GM23338 (cell line): ENCODE measurements around the gene SPEF1. TPM values are rescaled to one million over a fixed set of nuclear protein-coding genes. Genes with fewer than 3 reads are reported as not detected.

ENCODE experiments used
- ATAC-seq: fragments of 200-7000 bp; cut with Tn5 transposase; 3 replicates; pipeline ENCODE4 v1.9.1; 2020
- DNase-seq: peaks from one replicate; pipeline ENCODE4 v3.0.0-alpha.2; 2015; ENCODE audit warnings: low spot score
- H2AFZ ChIP-seq: fragments of 200-600 bp; sonication (generic); 2 replicates; pipeline ENCODE4 v1.8.0; 2016; ENCODE audit warnings: antibody characterized with exemption, mild to moderate bottlenecking, moderate library complexity
- H3F3A ChIP-seq: fragments of 200-600 bp; sonication (generic); replicated peaks from 2 replicates; pipeline ENCODE4 v1.8.0; 2017; ENCODE audit warnings: antibody characterized with exemption, mixed run types, low read depth
- H3K27ac ChIP-seq: fragments of 200-600 bp; sonication (generic); 2 replicates; pipeline ENCODE4 v1.6.1; 2016; ENCODE audit warnings: low read depth
- H3K27me3 ChIP-seq: fragments of 200-600 bp; sonication (generic); 2 replicates; pipeline ENCODE4 v1.8.0; 2016; ENCODE audit warnings: mild to moderate bottlenecking, mixed run types, moderate library complexity; ENCODE audit not compliant: insufficient read depth
- H3K36me3 ChIP-seq: fragments of 200-600 bp; sonication (generic); 2 replicates; pipeline ENCODE4 v1.8.0; 2016; ENCODE audit warnings: mild to moderate bottlenecking; ENCODE audit not compliant: insufficient read depth
- H3K4me1 ChIP-seq: fragments of 200-600 bp; sonication (generic); 2 replicates; pipeline ENCODE4 v1.8.0; 2016; ENCODE audit warnings: mild to moderate bottlenecking, moderate library complexity; ENCODE audit not compliant: insufficient read depth
- H3K4me2 ChIP-seq: fragments of 200-600 bp; sonication (generic); 2 replicates; pipeline ENCODE4 v1.7.1; 2017; ENCODE audit warnings: mixed run types
- H3K4me3 ChIP-seq: fragments of 200-600 bp; sonication (generic); 2 replicates; pipeline ENCODE4 v1.6.1; 2016; ENCODE audit warnings: mixed run types
- H3K79me2 ChIP-seq: fragments of 200-600 bp; sonication (generic); replicated peaks from 2 replicates; pipeline ENCODE4 v1.8.0; 2017; ENCODE audit warnings: mild to moderate bottlenecking; ENCODE audit not compliant: insufficient read depth
- H3K9me2 ChIP-seq: fragments of 200-600 bp; sonication (generic); 2 replicates; pipeline ENCODE4 v1.8.0; 2017; ENCODE audit not compliant: insufficient read depth
- H4K20me1 ChIP-seq: fragments of 200-600 bp; sonication (generic); replicated peaks from 2 replicates; pipeline ENCODE4 v1.8.0; 2017; ENCODE audit warnings: mild to moderate bottlenecking; ENCODE audit not compliant: insufficient read depth
- H3K27ac Mint-ChIP-seq: 2 replicates; pipeline ENCODE4 v1.8.0; 2020; ENCODE audit warnings: inconsistent platforms, mild to moderate bottlenecking, moderate library complexity, mixed read lengths
- H3K27me3 Mint-ChIP-seq: 3 replicates; pipeline ENCODE4 v1.8.0; 2022; ENCODE audit warnings: low read depth, mild to moderate bottlenecking, moderate library complexity, mixed read lengths, inconsistent platforms; ENCODE audit not compliant: insufficient read depth, poor library complexity
- H3K36me3 Mint-ChIP-seq: 3 replicates; pipeline ENCODE4 v1.8.0; 2021; ENCODE audit warnings: low read depth, mild to moderate bottlenecking, inconsistent platforms, moderate library complexity, mixed read lengths
- H3K4me1 Mint-ChIP-seq: 3 replicates; pipeline ENCODE4 v1.8.0; 2020; ENCODE audit warnings: mild to moderate bottlenecking, inconsistent platforms, mixed read lengths
- H3K4me3 Mint-ChIP-seq: 3 replicates; pipeline ENCODE4 v1.8.0; 2021; ENCODE audit warnings: moderate library complexity, mild to moderate bottlenecking, inconsistent platforms, mixed read lengths
- H3K9me3 Mint-ChIP-seq: 3 replicates; pipeline ENCODE4 v1.8.0; 2020; ENCODE audit warnings: moderate library complexity, mild to moderate bottlenecking, inconsistent platforms, mixed read lengths
- CREB1 ChIP-seq: fragments of 250-450 bp; sonication (Bioruptor Pico); IDR thresholded peaks from 2 replicates; pipeline ENCODE4 v1.5.0; 2020; ENCODE audit warnings: low read depth, mild to moderate bottlenecking, moderate library complexity
- CTCF ChIP-seq, 2 experiments: fragments of 200-600 bp in 1 of 2; sonication (generic) in 1 of 2; conservative IDR thresholded peaks; 2 replicates each; pipeline versions ENCODE4 v1.5.1 to v1.6.1; 2016 to 2017; ENCODE audit warnings: antibody characterized with exemption in 2 of 2, low read depth in 2 of 2, mild to moderate bottlenecking in 2 of 2, moderate library complexity in 1 of 2
- ETS1 ChIP-seq: IDR thresholded peaks from 2 replicates; pipeline ENCODE4 v1.6.1; 2016; ENCODE audit warnings: antibody characterized with exemption
- EZH2 ChIP-seq: fragments of 200-600 bp; sonication (generic); IDR thresholded peaks from one replicate; pipeline ENCODE4 v1.8.0; 2017; ENCODE audit warnings: antibody characterized with exemption, mild to moderate bottlenecking, low read depth; ENCODE audit not compliant: unreplicated experiment
- EZH2phosphoT487 ChIP-seq: fragments of 200-600 bp; sonication (generic); IDR thresholded peaks from one replicate; pipeline ENCODE4 v1.8.1; 2018; ENCODE audit warnings: antibody characterized with exemption; ENCODE audit not compliant: unreplicated experiment
- JUNB ChIP-seq: IDR thresholded peaks from one replicate; pipeline ENCODE4 v1.6.1; 2016; ENCODE audit warnings: antibody characterized with exemption; ENCODE audit not compliant: unreplicated experiment
- NANOG ChIP-seq: IDR thresholded peaks from 2 replicates; pipeline ENCODE4 v1.6.1; 2016; ENCODE audit warnings: antibody characterized with exemption, borderline replicate concordance
- POLR2AphosphoS5 ChIP-seq: IDR thresholded peaks from 2 replicates; pipeline ENCODE4 v1.6.1; 2016; ENCODE audit warnings: antibody characterized with exemption, low read depth
- STAT1 ChIP-seq: IDR thresholded peaks from one replicate; pipeline ENCODE4 v1.6.1; 2016; ENCODE audit warnings: antibody characterized with exemption; ENCODE audit not compliant: unreplicated experiment
- ZNF114 ChIP-seq: fragments of 250-450 bp; sonication (Bioruptor Pico); IDR thresholded peaks from 2 replicates; pipeline ENCODE4 v1.5.0; 2020; ENCODE audit warnings: mild to moderate bottlenecking, moderate library complexity
- ZNF331 ChIP-seq: fragments of 250-450 bp; sonication (Bioruptor Pico); IDR thresholded peaks from 2 replicates; pipeline ENCODE4 v1.5.0; 2020; ENCODE audit warnings: low read depth, mild to moderate bottlenecking, moderate library complexity
- ZNF462 ChIP-seq: fragments of 250-450 bp; sonication (Bioruptor Pico); IDR thresholded peaks from 2 replicates; pipeline ENCODE4 v1.5.0; 2020; ENCODE audit warnings: mild to moderate bottlenecking, moderate library complexity
- polyA plus RNA-seq: library from polyadenylated mRNA; unstranded; fragments of >200 nt; fragmentation: Nextera tagmentation; extraction: Ambion mirVana; gene quantifications from 2 replicates; pipeline ENCODE4 v1.2.1, GENCODE V29; 2016
- total RNA-seq: library from RNA; depleted of rRNA; stranded (reverse); fragments of >200 nt; shearing (Covaris generic); gene quantifications from 2 replicates; pipeline ENCODE4 v1.2.3, GENCODE V29; 2014

The SPEF1 gene
- total and polyA plus RNA-seq, 2 experiments from 2014 or later = 0.68 to 0.69 TPM

GRCh38 chr20:3728876-3729275 is 52.4 kb downstream of the SPEF1 start (continued):
- no peak for TF ChIP-seq POLR2AphosphoS5
- no peak for TF ChIP-seq CREB1
- no peak for TF ChIP-seq CTCF (conservative IDR thresholded peaks at IDR 0.05; ENCODE audit: low read depth in 2 of 2)
- TF ChIP-seq NANOG = no peak
- no peak for TF ChIP-seq ZNF114 (CRISPR knock-in tag)
- TF ChIP-seq EZH2 = no peak
- no peak for TF ChIP-seq JUNB
- TF ChIP-seq ETS1 = no peak
- TF ChIP-seq EZH2phosphoT487 = no peak

GRCh38 chr20:3728354-3728753 is 52.9 kb downstream of the SPEF1 start:
- H3K79me2 ChIP-seq = no peaks in the 10 kb centered on the region
- H2AFZ ChIP-seq = no peak overlapping the region
- H3K27ac Mint-ChIP-seq = no peak overlapping the region
- H3K27me3 Mint-ChIP-seq = peaks cover 34% of the 10 kb centered on the region
- H3K4me3 Mint-ChIP-seq = no peak overlapping the region
- H3K4me2 ChIP-seq = no peak overlapping the region
- no peaks in the 10 kb centered on the region; the same call in 2 of the 3 replicates for H3K36me3 Mint-ChIP-seq
- H3F3A ChIP-seq = no peaks in the 10 kb centered on the region
- H3K27me3 ChIP-seq = peaks cover 29% of the 10 kb centered on the region
- no peak overlapping the region for H3K27ac ChIP-seq
- peaks cover 5% of the 10 kb centered on the region; the same call in 1 of the 2 replicates for H3K4me1 ChIP-seq
- H3K36me3 ChIP-seq = no peaks in the 10 kb centered on the region
- ATAC-seq = no peak
- DNase-seq = no peak
- no peaks in the 10 kb centered on the region for H3K9me2 ChIP-seq
- H3K4me1 Mint-ChIP-seq = peaks cover 15% of the 10 kb centered on the region
- H3K9me3 Mint-ChIP-seq = no peaks in the 10 kb centered on the region; the same call in 2 of the 3 replicates
- H4K20me1 ChIP-seq = no peaks in the 10 kb centered on the region
- H3K4me3 ChIP-seq = no peak overlapping the region
- TF ChIP-seq EZH2 (no peak), JUNB (no peak), ZNF462 (CRISPR knock-in tag) (no peak), ZNF331 (no peak), CTCF (conservative IDR thresholded peaks at IDR 0.05; ENCODE audit: low read depth in 2 of 2) (no peak), ETS1 (no peak), ZNF114 (CRISPR knock-in tag) (no peak), STAT1 (no peak)
